GM19035 (cell line): ENCODE measurements around the gene VPS9D1.
"Not testable (repeated sequence)": the region's sequence is repeated elsewhere in the genome, so short reads cannot be mapped to it uniquely, and the experiment has no call there.

Source experiments
- ATAC-seq: cut with Tn5 transposase; IDR thresholded peaks from one replicate; pipeline ENCODE4 v1.9.1; 2021; ENCODE audit not compliant: unreplicated experiment

VPS9D1 gene

GRCh38 chr16:89710709-89711564, 9.8 kb downstream of the VPS9D1 start:
- no peak for ATAC-seq

- ATAC-seq = no peak
Measured at GRCh38 chr16:89709716-89710432, 10.8 kb downstream of the VPS9D1 start.

- no peak for ATAC-seq
Measured at GRCh38 chr16:89709166-89709565, 11.5 kb downstream of the VPS9D1 start.

- ATAC-seq = no peak
Measured at GRCh38 chr16:89708481-89708931, 12.2 kb downstream of the VPS9D1 start.

GRCh38 chr16:89707695-89708094, 13.0 kb downstream of the VPS9D1 start:
- no peak for ATAC-seq

- ATAC-seq = no peak
Measured at GRCh38 chr16:89706518-89707260, 14.0 kb downstream of the VPS9D1 start.

- ATAC-seq = no peak
Measured at GRCh38 chr16:89705006-89705405, 15.7 kb downstream of the VPS9D1 start.

GRCh38 chr16:89704281-89704680, 16.4 kb downstream of the VPS9D1 start:
- ATAC-seq = no peak

GRCh38 chr16:89701425-89702406, 19.0 kb downstream of the VPS9D1 start, which contains the start of gene SPATA2L:
SPATA2L (minus strand) TSS chr16:89701705; CDS start chr16:89701232, 473 bp downstream.
- peak; percentile 63 for ATAC-seq

- peak; percentile 5 for ATAC-seq
Measured at GRCh38 chr16:89700649-89701424, 19.9 kb downstream of the VPS9D1 start.

GRCh38 chr16:89700100-89700648, 20.5 kb downstream of the VPS9D1 start:
- ATAC-seq = peak; percentile 47

GRCh38 chr16:89699629-89700099, 21.0 kb downstream of the VPS9D1 start:
- not testable (repeated sequence) for ATAC-seq

GRCh38 chr16:89698717-89699116, 22.0 kb downstream of the VPS9D1 start:
- ATAC-seq = not testable (repeated sequence)

- ATAC-seq = no peak
Measured at GRCh38 chr16:89697616-89698331, 22.9 kb downstream of the VPS9D1 start.

- ATAC-seq = no peak
Measured at GRCh38 chr16:89697161-89697615, 23.5 kb downstream of the VPS9D1 start.

- no peak for ATAC-seq
Measured at GRCh38 chr16:89696670-89697128, 24.0 kb downstream of the VPS9D1 start.

GRCh38 chr16:89695875-89696669, 24.6 kb downstream of the VPS9D1 start:
- ATAC-seq = no peak
